ELR (cell line): ENCODE results near the gene COG7.

Experiments used
- DNase-seq: peaks from one replicate; pipeline ENCODE4 v3.0.0-alpha.2; 2015; ENCODE audit warnings: low read depth

Gene COG7

DNA sequence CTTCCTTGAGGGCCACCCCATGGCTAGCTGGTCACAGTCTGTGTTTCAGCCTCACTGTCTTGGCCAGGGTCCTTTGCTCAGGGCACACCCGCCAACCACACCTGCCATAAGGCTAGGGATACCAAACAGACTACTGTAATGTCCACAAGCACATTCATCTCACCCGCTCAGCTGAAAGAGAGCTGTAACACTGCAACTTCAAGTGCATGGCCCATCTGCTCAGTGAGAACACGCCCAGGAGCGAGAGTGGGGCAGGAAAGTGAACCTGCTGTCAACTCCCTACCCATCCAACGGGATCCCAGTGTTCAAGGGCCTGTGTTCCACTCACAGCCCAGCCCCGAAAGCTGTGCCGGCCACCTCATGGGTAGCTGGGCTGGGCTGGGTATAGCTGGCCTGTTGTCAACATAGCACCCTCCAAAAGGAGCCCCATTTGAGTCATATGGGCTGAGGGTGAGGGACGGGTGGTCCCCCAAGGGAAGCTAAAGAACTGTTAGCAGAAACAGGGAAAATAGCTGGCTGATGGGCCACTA, 95.2 kb downstream of the COG7 start:
- DNase-seq: no peak

DNA sequence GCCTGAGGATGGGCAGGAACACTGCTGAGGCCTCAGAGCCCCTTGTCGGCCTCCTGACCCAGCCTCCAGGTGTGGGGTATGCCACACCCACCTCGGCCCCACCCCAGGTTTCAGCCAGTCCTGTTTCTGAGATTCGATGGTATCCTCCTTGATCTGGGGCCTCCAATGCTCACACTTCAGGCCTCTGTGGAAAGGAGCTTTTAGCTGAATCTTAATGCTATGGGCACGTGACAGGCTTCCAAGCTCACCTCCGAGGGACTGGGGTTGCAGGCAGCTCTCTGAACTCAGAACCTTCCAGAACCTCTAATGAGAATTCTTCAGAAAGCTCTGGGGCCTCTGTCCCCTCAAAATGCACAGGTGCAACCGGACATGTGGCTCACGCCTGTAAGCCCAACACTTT, 96.0 kb downstream of the COG7 start:
- no peak for DNase-seq

DNA sequence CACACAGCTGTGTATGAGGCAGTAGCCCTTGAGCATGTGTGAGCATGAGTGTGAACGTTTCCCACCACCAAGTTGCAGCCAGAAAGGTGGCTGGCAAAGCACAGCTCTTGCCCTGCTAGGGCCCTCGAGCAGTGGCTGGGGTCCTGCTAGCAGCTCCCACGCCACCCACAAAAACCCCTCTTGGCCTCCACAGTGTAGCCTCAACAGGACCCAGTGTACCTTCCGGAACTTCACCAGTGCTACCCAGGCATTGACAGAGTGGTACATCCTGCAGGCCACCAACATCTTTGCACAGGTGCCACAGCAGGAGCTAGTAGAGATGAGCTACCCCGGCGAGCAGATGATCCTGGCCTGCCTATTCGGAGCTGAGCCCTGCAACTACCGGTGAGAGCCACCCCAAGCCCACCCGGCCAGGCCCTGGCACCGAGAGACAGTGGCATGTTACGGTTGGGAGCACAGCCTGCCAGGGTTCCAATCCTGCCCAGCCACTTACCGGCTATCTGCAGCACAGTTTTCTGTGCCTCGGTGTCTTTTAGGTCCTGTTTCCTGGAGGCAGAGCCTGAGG, 97.8 kb downstream of the COG7 start:
- no peak for DNase-seq

DNA sequence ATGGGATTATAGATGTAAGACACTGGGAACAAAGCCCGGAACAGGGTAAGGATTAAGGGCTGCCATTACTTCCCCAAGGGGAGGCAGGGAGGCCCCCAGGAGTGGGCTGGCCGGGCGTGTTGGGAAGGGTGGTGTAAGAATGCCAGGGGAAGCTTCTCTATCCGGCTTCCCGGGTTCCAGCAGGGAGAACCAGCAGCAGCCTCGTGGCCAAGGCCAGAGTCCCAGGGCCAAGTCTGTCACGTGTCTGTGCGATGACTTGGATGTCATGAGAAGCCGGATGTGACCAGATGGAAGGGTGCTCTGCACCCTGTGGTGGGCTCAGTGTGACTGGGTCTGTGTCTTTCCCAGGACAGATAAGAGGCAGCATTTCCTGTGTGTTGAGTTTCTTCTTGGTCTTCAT, 98.7 kb downstream of the COG7 start:
- no peak for DNase-seq

DNA sequence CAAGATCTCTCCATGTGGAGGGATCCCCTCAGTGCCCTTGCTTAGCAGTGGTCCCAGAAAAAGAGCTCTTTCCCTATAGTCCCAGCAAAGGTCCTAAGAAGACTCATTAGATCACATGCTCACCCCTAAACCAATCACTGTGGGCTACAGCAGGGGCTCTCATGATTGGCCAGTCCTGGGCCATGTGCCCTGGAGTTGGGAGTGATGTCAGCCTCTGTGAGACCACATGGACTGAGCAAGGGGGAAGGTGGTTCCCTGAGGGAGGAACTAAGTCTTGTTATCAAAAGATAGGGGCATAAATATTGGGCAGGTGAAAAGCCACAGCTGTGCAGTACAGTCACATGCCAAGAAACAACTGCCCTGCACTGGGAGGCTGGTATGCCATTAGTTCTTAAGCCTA, 99.5 kb downstream of the COG7 start:
- DNase-seq: no peak

DNA sequence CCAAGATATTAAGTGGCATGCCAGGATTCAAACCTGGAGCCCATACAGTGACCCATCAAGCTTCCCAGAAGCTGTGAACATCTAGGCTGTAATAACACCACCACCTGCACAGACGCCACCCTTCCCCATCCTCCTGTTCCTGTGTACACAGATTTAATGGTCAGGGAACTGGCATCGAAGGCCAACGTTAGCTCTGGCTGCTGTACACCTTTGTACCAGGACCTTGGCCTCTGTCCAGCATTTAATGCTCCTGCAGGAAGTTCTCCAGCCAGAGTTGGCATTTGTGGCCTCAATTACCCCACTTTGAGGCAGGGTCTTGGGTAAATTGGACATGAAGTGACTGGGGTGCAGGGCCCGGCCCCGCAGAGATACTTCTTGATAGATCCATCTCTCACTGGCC, 101.6 kb downstream of the COG7 start:
- DNase-seq: no peak

DNA sequence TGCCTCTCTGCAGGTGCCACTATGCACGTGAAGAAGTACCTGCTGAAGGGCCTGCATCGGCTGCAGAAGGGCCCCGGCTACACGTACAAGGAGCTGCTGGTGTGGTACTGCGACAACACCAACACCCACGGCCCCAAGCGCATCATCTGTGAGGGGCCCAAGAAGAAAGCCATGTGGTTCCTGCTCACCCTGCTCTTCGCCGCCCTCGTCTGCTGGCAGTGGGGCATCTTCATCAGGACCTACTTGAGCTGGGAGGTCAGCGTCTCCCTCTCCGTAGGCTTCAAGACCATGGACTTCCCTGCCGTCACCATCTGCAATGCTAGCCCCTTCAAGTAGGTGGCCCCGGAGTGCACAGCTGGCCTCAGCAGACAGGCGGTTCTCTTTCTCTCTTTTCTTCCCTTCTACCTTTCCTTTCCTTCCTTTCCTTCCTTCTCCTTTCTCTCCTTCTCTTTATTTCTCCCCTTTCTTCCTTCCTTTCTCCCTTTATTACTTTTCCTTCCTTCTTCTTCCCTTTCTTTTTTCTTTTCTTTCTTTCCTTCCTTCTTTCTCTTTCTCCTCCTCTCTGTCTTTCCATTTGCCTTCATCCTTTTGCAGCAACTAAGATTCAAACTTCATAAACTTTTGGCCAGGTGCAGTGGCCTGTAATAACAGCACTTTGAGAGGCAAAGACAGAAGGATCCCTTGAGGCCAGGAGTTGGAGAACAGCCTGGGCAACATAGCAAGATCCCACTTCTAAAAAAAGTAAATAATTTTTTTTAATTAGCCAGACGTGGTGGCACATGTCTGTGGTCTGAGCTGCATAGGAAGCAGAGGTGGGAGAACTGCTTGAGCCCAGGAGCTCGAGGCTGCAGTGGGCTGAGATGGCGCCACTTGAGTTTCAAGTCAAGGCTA, 104.2 kb downstream of the COG7 start:
- no peak for DNase-seq

DNA sequence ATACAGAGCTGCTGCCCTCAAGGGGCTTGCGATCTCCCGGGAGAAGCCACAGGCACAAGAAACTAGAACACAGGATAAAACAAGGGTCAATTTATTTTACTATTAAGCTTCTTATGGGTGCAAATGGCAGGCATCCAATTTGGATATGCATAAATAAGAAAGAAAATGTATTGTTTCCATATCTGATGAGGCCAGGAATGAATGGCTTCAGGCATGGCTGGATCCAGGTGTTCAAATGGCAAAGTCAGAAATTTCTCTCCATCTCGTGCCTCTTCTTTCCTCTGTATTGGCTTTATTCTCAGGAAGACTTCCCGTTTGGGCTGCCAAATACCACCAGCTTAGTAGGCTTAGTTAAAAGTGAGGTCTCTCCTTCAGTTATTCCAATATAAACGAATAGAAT, 107.8 kb downstream of the COG7 start:
- DNase-seq: no peak

DNA sequence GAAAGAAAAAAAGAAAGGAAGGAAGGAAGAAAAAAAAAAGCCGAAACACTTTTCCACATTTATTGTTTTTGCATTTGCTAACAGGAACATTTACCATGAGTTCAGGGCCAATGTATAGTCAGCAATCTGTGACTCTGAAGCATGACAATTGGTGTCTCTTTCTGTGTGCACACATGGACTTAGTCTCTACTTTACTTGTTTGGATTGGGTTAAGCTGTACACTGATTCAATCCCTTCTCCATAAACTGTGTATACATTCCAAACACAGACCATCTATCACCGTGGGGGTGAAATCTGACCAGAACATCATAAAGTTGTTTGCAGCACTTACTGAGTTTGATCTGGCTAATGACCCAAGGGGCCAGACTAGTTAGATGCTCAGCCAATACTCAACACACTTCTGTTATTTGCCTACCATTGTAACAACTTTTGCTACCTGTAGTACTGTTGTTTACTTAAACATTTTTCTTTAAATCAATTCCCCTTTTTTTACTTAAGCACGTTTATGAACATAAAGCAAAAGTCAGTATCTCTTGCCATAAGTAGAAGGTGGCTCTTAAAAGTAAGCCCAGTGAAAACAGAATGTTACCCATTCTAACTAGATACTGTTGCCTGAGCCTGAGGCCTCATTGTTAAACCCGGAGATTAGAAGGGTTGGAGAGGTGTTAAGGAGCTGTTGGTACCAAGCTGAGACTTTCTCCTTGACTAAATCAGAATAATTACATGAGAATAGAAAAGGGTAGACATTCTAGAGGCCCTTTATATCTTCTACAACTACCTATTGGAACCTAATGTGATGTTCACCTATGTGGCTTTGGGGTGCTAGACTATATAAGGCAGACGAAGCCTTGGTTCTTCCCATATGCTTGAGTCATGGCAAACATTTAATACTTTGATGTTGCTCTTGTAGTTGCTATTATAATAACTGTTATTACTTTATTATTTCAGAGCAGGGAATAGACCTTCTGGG, 109.1 kb downstream of the COG7 start:
- no peak for DNase-seq

DNA sequence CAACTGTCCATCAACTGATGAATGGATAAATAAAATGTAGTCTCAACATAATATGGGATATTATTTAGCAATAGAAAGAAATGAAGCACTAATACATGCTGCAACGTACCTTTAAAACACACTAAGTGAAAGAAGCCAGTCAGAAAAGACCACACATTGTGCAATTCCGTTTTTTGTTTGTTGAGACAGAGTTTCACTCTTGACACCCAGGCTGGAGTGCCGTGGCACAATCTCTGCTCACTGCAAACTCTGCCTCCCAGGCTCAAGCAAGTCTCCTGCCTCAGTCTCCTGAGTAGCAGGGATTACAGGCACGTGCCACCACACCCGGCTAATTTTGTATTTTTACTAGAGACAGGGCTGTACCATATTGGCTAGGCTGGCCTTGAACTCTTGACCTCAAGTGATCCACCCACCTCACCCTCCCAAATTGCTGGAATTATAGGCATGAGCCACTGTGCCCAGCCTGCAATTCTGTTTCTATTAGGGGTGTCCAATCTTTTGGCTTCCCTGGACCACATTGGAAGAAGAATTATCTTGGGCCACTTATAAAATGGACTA, 110.8 kb downstream of the COG7 start:
- no peak for DNase-seq

DNA sequence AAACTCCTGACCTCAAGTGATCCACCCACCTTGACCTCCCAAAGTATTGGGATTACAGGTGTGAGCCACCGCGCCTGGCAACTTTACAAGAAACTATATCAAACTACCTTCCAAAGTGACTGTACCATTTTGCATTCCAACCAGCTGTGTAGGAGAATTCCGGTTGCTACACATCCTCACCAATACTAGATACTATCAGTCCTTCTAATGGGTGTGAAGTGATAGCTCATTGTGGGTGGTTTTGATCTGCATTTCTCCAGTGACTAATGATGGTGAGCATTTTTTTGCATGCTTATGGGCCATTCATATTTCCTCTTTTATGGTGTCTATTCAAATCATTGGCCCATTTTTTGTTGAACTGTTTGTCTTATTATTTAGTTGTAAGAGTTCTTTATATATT, 113.2 kb downstream of the COG7 start:
- DNase-seq: peak; percentile 9
